HepG2 (cell line): ENCODE measurements around the gene SLC25A38. TPM values are rescaled to one million over a fixed set of nuclear protein-coding genes. Genes with fewer than 3 reads are reported as not detected.
A peak's percentile ranks its signal among the peaks of the same experiment; 100 is the strongest.

Experiments
- CSRNP2 ChIP-seq: sonication (generic); formaldehyde crosslinking; conservative IDR thresholded peaks from 2 replicates; pipeline ENCODE4 v1.8.0; 2022; ENCODE audit warnings: low read depth, missing genetic modification reagents
- DPF2 ChIP-seq: sonication (generic); formaldehyde crosslinking; IDR thresholded peaks from 2 replicates; pipeline ENCODE4 v1.4.0; 2020; ENCODE audit warnings: mild to moderate bottlenecking, low read depth, missing genetic modification reagents, borderline replicate concordance
- GZF1 ChIP-seq: sonication (generic); formaldehyde crosslinking; IDR thresholded peaks from 2 replicates; pipeline ENCODE4 v1.5.1; 2020; ENCODE audit warnings: mild to moderate bottlenecking, missing genetic modification reagents
- HMG20A ChIP-seq: IDR thresholded peaks from 2 replicates; pipeline ENCODE4 v1.6.1; 2016; ENCODE audit warnings: borderline replicate concordance
- LRRFIP1 ChIP-seq: sonication (generic); formaldehyde crosslinking; conservative IDR thresholded peaks from 2 replicates; pipeline ENCODE4 v1.4.0; 2020; ENCODE audit warnings: missing genetic modification reagents
- MED13 ChIP-seq: sonication (generic); formaldehyde crosslinking; IDR thresholded peaks from 2 replicates; pipeline ENCODE4 v1.5.0; 2020; ENCODE audit warnings: missing genetic modification reagents
- NFKB2 ChIP-seq: sonication (generic); formaldehyde crosslinking; IDR thresholded peaks from 2 replicates; pipeline ENCODE4 v1.4.0; 2020; ENCODE audit warnings: missing genetic modification reagents, borderline replicate concordance
- RNF2 ChIP-seq: fragments of 450-650 bp; conservative IDR thresholded peaks from 2 replicates; pipeline ENCODE4 v1.6.1; 2016; ENCODE audit warnings: low read depth
- SIN3A ChIP-seq: IDR thresholded peaks from 2 replicates; pipeline ENCODE4 v1.6.1; 2011; ENCODE audit warnings: low read depth, mild to moderate bottlenecking, control low read depth, low read length, borderline replicate concordance
- ZBED4 ChIP-seq: sonication (generic); formaldehyde crosslinking; IDR thresholded peaks from 2 replicates; pipeline ENCODE4 v1.4.0; 2020; ENCODE audit warnings: missing genetic modification reagents, borderline replicate concordance
- ZBTB49 ChIP-seq: sonication (generic); formaldehyde crosslinking; IDR thresholded peaks from 2 replicates; pipeline ENCODE4 v1.4.0; 2020; ENCODE audit warnings: missing genetic modification reagents, borderline replicate concordance
- ZFP41 ChIP-seq: sonication (generic); formaldehyde crosslinking; IDR thresholded peaks from 2 replicates; pipeline ENCODE4 v1.4.0; 2020; ENCODE audit warnings: mild to moderate bottlenecking, missing genetic modification reagents, borderline replicate concordance
- ZNF101 ChIP-seq: sonication (generic); formaldehyde crosslinking; IDR thresholded peaks from 2 replicates; pipeline ENCODE4 v1.4.0; 2020; ENCODE audit warnings: mild to moderate bottlenecking, low read depth, missing genetic modification reagents, borderline replicate concordance
- ZNF280B ChIP-seq: sonication (generic); formaldehyde crosslinking; IDR thresholded peaks from 2 replicates; pipeline ENCODE4 v1.5.0; 2020; ENCODE audit warnings: missing genetic modification reagents, mild to moderate bottlenecking, borderline replicate concordance
- ZNF317 ChIP-seq: sonication (generic); formaldehyde crosslinking; IDR thresholded peaks from 2 replicates; pipeline ENCODE4 v1.5.0; 2020; ENCODE audit warnings: mild to moderate bottlenecking, missing genetic modification reagents
- ZSCAN31 ChIP-seq: sonication (generic); formaldehyde crosslinking; IDR thresholded peaks from 2 replicates; pipeline ENCODE4 v1.5.0; 2020; ENCODE audit warnings: low read depth, mild to moderate bottlenecking, missing genetic modification reagents
- polyA plus RNA-seq, 8 experiments: library from polyadenylated mRNA; depleted of rRNA in 3 of 8; stranded (reverse) in 7 of 8; unstranded in 1 of 8; fragments of >200 nt; fragmentation: Illumina TruSeq in 4 of 8; extraction: Trizol in 4 of 8; gene quantifications; 2 replicates each; pipeline versions ENCODE4 v1.2.1 to v1.2.3, GENCODE V29; 2011 to 2016; ENCODE audit warnings: low read depth in 4 of 8, missing spikeins in 1 of 8, mixed read lengths in 1 of 8; ENCODE audit not compliant: insufficient read depth in 1 of 8
- total RNA-seq, 5 experiments: library from RNA; depleted of rRNA; stranded (reverse); fragments of >200 nt; fragmentation: Illumina TruSeq; extraction: Trizol; gene quantifications; 2 replicates each; pipeline ENCODE4 v1.2.3, GENCODE V29; 2016; ENCODE audit warnings: low read depth in 1 of 5

Gene SLC25A38
- total and polyA plus RNA-seq, 2 of the 13 experiments (the other 11 are each of a cell fraction or from before 2014, with no cell fraction given): 32.5 to 35.4 TPM

GRCh38 chr3:39383881-39384664 lies 903 bp downstream of the SLC25A38 start (continued):
- no peak for TF ChIP-seq LRRFIP1
- TF ChIP-seq MED13 (CRISPR knock-in tag): no peak
- TF ChIP-seq ZNF280B (CRISPR knock-in tag): no peak
- no peak for TF ChIP-seq ZNF101 (CRISPR knock-in tag)
- TF ChIP-seq DPF2 (CRISPR knock-in tag): no peak
- no peak for TF ChIP-seq CSRNP2
- peak; percentile 79; the same call in 1 of the 2 replicates for TF ChIP-seq ZFP41
- TF ChIP-seq ZNF317 (CRISPR knock-in tag): 0 out of 2 replicates have a peak, but pooled peaks have one; percentile 36
- TF ChIP-seq GZF1 (CRISPR knock-in tag): 0 out of 2 replicates have a peak, but pooled peaks have one; percentile 18
- TF ChIP-seq RNF2: no peak; the same call in 1 of the 2 replicates
- TF ChIP-seq HMG20A (CRISPR knock-in tag): no peak
- TF ChIP-seq NFKB2: no peak
- peak; percentile 61; the same call in 1 of the 2 replicates for TF ChIP-seq ZSCAN31
- TF ChIP-seq ZBED4 (CRISPR knock-in tag): no peak
- no peak for TF ChIP-seq ZBTB49 (CRISPR knock-in tag)
- peak; percentile 97; the same call in 1 of the 2 replicates for TF ChIP-seq SIN3A
